Measurements from ENCODE around the gene BAIAP2L1. TPM values are rescaled to one million over a fixed set of nuclear protein-coding genes. Genes with fewer than 3 reads are reported as not detected.

The BAIAP2L1 gene
- total and polyA plus RNA-seq, 12 donors: 0.53 to 5.8 (median 1.8) TPM

GRCh38 chr7:98295467-98296192 lies 105.3 kb downstream of the BAIAP2L1 start:
- H3K4me1 ChIP-seq: peaks cover 0 to 25% (median 14%) of the 10 kb centered on the region in 9 donors
- 80 to 84% methylated on average over 19 of the region's 19 CpGs for WGBS, 2 donors
- no peak for DNase-seq
- no peak overlapping the region for H3K4me3 ChIP-seq
- H3K9me3 ChIP-seq: no peaks in the 10 kb centered on the region
- peaks cover 0 to 58% (median 22%) of the 10 kb centered on the region in 9 donors for H3K36me3 ChIP-seq
- peak in 4 of 8 donors; percentile 12 to 41 (median 12) for ATAC-seq
- intact Hi-C loops (cut with DNase I): loop anchor here in 9 of 10 donors (2.0 to 10.0 kb wide), 5 partner anchors 105 to 549 kb away; partner anchors contain the start of gene BAIAP2L1 (in 8 of the 9)
- H3K27ac ChIP-seq: peak overlapping the region in 1 of 10 donors; percentile 2
- TF ChIP-seq CTCF (IDR thresholded peaks at IDR 0.05): no peak
- H3K27me3 ChIP-seq: no peaks in the 10 kb centered on the region

- Histone ChIP-seq H3K4me1 (peaks cover 0 to 26% (median 14%) of the 10 kb centered on the region in 9 donors), H3K27me3 (no peaks in the 10 kb centered on the region), H3K36me3 (peaks cover 0 to 59% (median 22%) of the 10 kb centered on the region in 9 donors), H3K27ac (peak overlapping the region in 1 of 10 donors; percentile 7), H3K4me3 (no peak overlapping the region), H3K9me3 (no peaks in the 10 kb centered on the region)
- 36 to 44% methylated on average over 14 of the region's 14 CpGs for WGBS, 2 donors
- peak; percentile 41 to 48 for DNase-seq
- intact Hi-C loops (cut with DNase I): loop anchor here in 9 of 10 donors (2.0 to 10.0 kb wide), 5 partner anchors 106 to 550 kb away; partner anchors contain the start of gene BAIAP2L1 (in 9 of the 9)
- peak; percentile 55 to 82 (median 73) for ATAC-seq
- peak; percentile 45 to 72 (median 64) for TF ChIP-seq CTCF (IDR thresholded peaks at IDR 0.05)
Observed at GRCh38 chr7:98294798-98295382, 106.0 kb downstream of the BAIAP2L1 start.

DNA sequence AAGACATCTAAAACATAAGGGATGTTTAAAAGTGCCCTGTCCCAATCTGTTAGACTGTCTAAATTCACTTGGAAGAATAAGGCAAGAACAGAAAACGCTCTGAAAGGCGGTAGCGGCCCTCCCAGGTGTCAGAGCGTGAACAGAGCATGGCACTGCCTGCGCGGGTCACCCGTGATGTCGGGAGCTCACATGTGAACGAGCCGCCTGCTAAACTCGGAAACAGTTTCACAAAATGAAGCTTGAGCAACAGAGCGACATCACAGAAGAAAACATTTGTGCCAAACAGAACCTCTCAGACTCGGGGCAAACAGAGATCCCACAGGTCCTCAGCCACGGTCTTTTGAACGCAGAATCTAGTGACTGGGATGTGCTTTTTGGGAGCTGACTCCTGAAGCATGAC lies 106.6 kb downstream of the BAIAP2L1 start:
- DNase-seq: no peak
- Histone ChIP-seq H3K4me3 (no peak overlapping the region), H3K27me3 (no peaks in the 10 kb centered on the region), H3K4me1 (peaks cover 0 to 31% (median 18%) of the 10 kb centered on the region in 9 donors), H3K9me3 (no peaks in the 10 kb centered on the region), H3K36me3 (peaks cover 0 to 63% (median 22%) of the 10 kb centered on the region in 9 donors), H3K27ac (no peak overlapping the region)
- 86 to 88% methylated on average over 15 of the region's 15 CpGs for WGBS, 2 donors
- ATAC-seq: no peak
- no peak for TF ChIP-seq CTCF (IDR thresholded peaks at IDR 0.05)
- intact Hi-C loops (cut with DNase I): loop anchor here in 6 of 10 donors (2.0 to 10.0 kb wide), 5 partner anchors 106 to 550 kb away; partner anchors contain the start of gene BAIAP2L1 (in 6 of the 6)

GRCh38 chr7:98293746-98294145 lies 107.1 kb downstream of the BAIAP2L1 start:
- Histone ChIP-seq H3K4me3 (no peak overlapping the region), H3K36me3 (peaks cover 0 to 67% (median 22%) of the 10 kb centered on the region in 9 donors), H3K27me3 (no peaks in the 10 kb centered on the region), H3K4me1 (peaks cover 0 to 37% (median 24%) of the 10 kb centered on the region in 9 donors), H3K27ac (no peak overlapping the region), H3K9me3 (no peaks in the 10 kb centered on the region)
- DNase-seq (no peak), ATAC-seq (no peak)
- no peak for TF ChIP-seq CTCF (IDR thresholded peaks at IDR 0.05)
- intact Hi-C loops (cut with DNase I): loop anchor here in 6 of 10 donors (2.0 to 10.0 kb wide), 5 partner anchors 107 to 551 kb away; partner anchors contain the start of gene BAIAP2L1 (in 6 of the 6)
- WGBS, 2 donors: 91 to 92% methylated on average over 13 of the region's 13 CpGs

Measured in heart right ventricle (tissue), 16 donors.